ENCODE data around the gene INPP4A.

Gene INPP4A

GRCh38 chr2:98496750-98497493, 52.3 kb downstream of the INPP4A start:
- no peak for DNase-seq (ENCODE audit: low read depth)

GRCh38 chr2:98498703-98499440, 54.2 kb downstream of the INPP4A start:
- no peak for DNase-seq (ENCODE audit: low read depth)

GRCh38 chr2:98500561-98500960, 55.9 kb downstream of the INPP4A start:
- no peak for DNase-seq (ENCODE audit: low read depth)

- DNase-seq (ENCODE audit: low read depth): no peak
Measured at GRCh38 chr2:98501223-98501622, 56.6 kb downstream of the INPP4A start.

- DNase-seq (ENCODE audit: low read depth): no peak
Measured at GRCh38 chr2:98501876-98502275, 57.2 kb downstream of the INPP4A start.

GRCh38 chr2:98502556-98503335, 58.1 kb downstream of the INPP4A start:
- DNase-seq (ENCODE audit: low read depth): peak; percentile 62

GRCh38 chr2:98503481-98504105, 58.9 kb downstream of the INPP4A start:
- DNase-seq (ENCODE audit: low read depth): no peak

GRCh38 chr2:98504381-98505109, 59.9 kb downstream of the INPP4A start:
- no peak for DNase-seq (ENCODE audit: low read depth)

- no peak for DNase-seq (ENCODE audit: low read depth)
Measured at GRCh38 chr2:98505311-98505808, 60.7 kb downstream of the INPP4A start.

- no peak for DNase-seq (ENCODE audit: low read depth)
Measured at GRCh38 chr2:98505971-98506664, 61.5 kb downstream of the INPP4A start.

GRCh38 chr2:98506881-98507280, 62.2 kb downstream of the INPP4A start:
- DNase-seq (ENCODE audit: low read depth): no peak

- no peak for DNase-seq (ENCODE audit: low read depth)
Measured at GRCh38 chr2:98507461-98507860, 62.8 kb downstream of the INPP4A start.

GRCh38 chr2:98507891-98508708, 63.4 kb downstream of the INPP4A start:
- no peak for DNase-seq (ENCODE audit: low read depth)

GRCh38 chr2:98508709-98509066, 64.0 kb downstream of the INPP4A start:
- no peak for DNase-seq (ENCODE audit: low read depth)

- no peak for DNase-seq (ENCODE audit: low read depth)
Measured at GRCh38 chr2:98509542-98510321, 65.1 kb downstream of the INPP4A start.

- DNase-seq (ENCODE audit: low read depth): no peak
Measured at GRCh38 chr2:98510322-98510662, 65.6 kb downstream of the INPP4A start.

- no peak for DNase-seq (ENCODE audit: low read depth)
Measured at GRCh38 chr2:98511981-98512380, 67.3 kb downstream of the INPP4A start.

GRCh38 chr2:98512699-98513098, 68.0 kb downstream of the INPP4A start:
- DNase-seq (ENCODE audit: low read depth): no peak

- DNase-seq (ENCODE audit: low read depth): no peak
Measured at GRCh38 chr2:98514096-98514639, 69.5 kb downstream of the INPP4A start.

All from HS-5 (cell line).